K562 (cell line): ENCODE results near the gene NIFK. TPM values are rescaled to one million over a fixed set of nuclear protein-coding genes. Genes with fewer than 3 reads are reported as not detected.

ENCODE experiments used
- ATAC-seq: fragments of 200-7000 bp; cut with Tn5 transposase; 3 replicates; pipeline ENCODE4 v1.9.1; 2020; ENCODE audit warnings: moderate library complexity
- BruUV-seq: library from RNA; stranded (reverse); fragments of 400-500 nt; replicated peaks from 2 replicates; lab custom pipeline; 2021; lab: Mats Ljungman, UMichigan
- CTCF ChIA-PET: fragments of 300-600 bp; formaldehyde crosslinking; extraction: SDS; loops from one replicate; lab custom pipeline; 2021; ENCODE audit warnings: low intra/inter-chr PET ratio; lab: Yijun Ruan, JAX
- POLR2A ChIA-PET: fragments of 300-600, 350-650 bp; sonication (Branson Sonifier 250); formaldehyde crosslinking; extraction: SDS; loops from one replicate; lab custom pipeline; 2021; ENCODE audit warnings: antibody characterized with exemption, inconsistent platforms; lab: Yijun Ruan, JAX
- DNase-seq, 4 experiments: peaks; one replicate each; pipeline versions ENCODE4 v3.0.0 to v3.0.0-alpha.2; 2011 to 2018; ENCODE audit warnings: low spot score in 3 of 4, mixed read lengths in 3 of 4; ENCODE audit errors: extremely low read depth in 1 of 4
- FAIRE-seq: peaks from 2 replicates; lab custom pipeline; 2011; peaks lifted over from hg19 to GRCh38; lab: Jason Lieb, UNC
- H2AFZ ChIP-seq: 2 replicates; pipeline ENCODE4 v1.6.0; 2011; ENCODE audit warnings: low read depth, low read length, control low read depth, inconsistent platforms
- H3K27ac ChIP-seq: fragments of 200-600 bp; 3 replicates; pipeline ENCODE4 v1.8.0; 2011; ENCODE audit warnings: low read depth, mild to moderate bottlenecking, control low read depth, inconsistent platforms, low read length, moderate library complexity, mixed read lengths; ENCODE audit errors: extremely low read depth
- H3K27me3 ChIP-seq, 2 experiments: fragments of 300-600 bp in 1 of 2; 2 replicates in 1 of 2; 3 replicates in 1 of 2; pipeline versions ENCODE4 v1.6.0 to v1.8.0; 2011; ENCODE audit warnings: inconsistent platforms in 2 of 2, low read length in 2 of 2, mild to moderate bottlenecking in 1 of 2, mixed read lengths in 1 of 2, moderate library complexity in 1 of 2; ENCODE audit not compliant: control insufficient read depth in 2 of 2, insufficient read depth in 2 of 2
- H3K36me3 ChIP-seq: fragments of 300-600 bp; 3 replicates; pipeline ENCODE4 v1.8.0; 2011; ENCODE audit warnings: mild to moderate bottlenecking, low read length, inconsistent platforms; ENCODE audit not compliant: control insufficient read depth, insufficient read depth
- H3K4me1 ChIP-seq, 2 experiments: fragments of 200-600 bp in 1 of 2; replicated peaks in 1 of 2; 2 replicates in 1 of 2; 3 replicates in 1 of 2; pipeline versions ENCODE4 v1.5.1 to v1.8.0; 2011; ENCODE audit warnings: inconsistent platforms in 2 of 2, low read length in 2 of 2, mild to moderate bottlenecking in 1 of 2, mixed read lengths in 1 of 2, moderate library complexity in 1 of 2; ENCODE audit not compliant: control insufficient read depth in 2 of 2, insufficient read depth in 2 of 2
- H3K4me2 ChIP-seq: 2 replicates; pipeline ENCODE4 v1.6.1; 2011; ENCODE audit warnings: low read length, control low read depth, inconsistent platforms, mixed read lengths; ENCODE audit not compliant: insufficient read depth
- H3K4me3 ChIP-seq: fragments of 200-600 bp; sonication (generic), shearing (Covaris generic); 2 replicates; pipeline ENCODE4 v1.5.1; 2016; ENCODE audit warnings: control low read depth, inconsistent platforms
- H3K79me2 ChIP-seq: fragments of 200-600 bp; 3 replicates; pipeline ENCODE4 v1.8.0; 2011; ENCODE audit warnings: low read length, inconsistent platforms; ENCODE audit not compliant: control insufficient read depth, insufficient read depth
- H3K9ac ChIP-seq, 2 experiments: 2 replicates each; pipeline versions ENCODE4 v1.6.0 to v1.6.1; 2011; ENCODE audit warnings: low read depth in 2 of 2, low read length in 2 of 2, control low read depth in 1 of 2, inconsistent platforms in 1 of 2, mild to moderate bottlenecking in 1 of 2, mixed read lengths in 1 of 2; ENCODE audit not compliant: insufficient read depth in 1 of 2
- H3K9me1 ChIP-seq: one replicate; pipeline ENCODE4 v1.6.0; 2011; ENCODE audit warnings: inconsistent platforms, mild to moderate bottlenecking, low read length, moderate library complexity; ENCODE audit not compliant: control insufficient read depth, insufficient read depth
- H3K9me3 ChIP-seq: replicated peaks from 2 replicates; pipeline ENCODE4 v1.5.1; 2011; ENCODE audit warnings: low read depth, low read length, inconsistent platforms; ENCODE audit not compliant: control insufficient read depth, insufficient read depth
- H4K20me1 ChIP-seq: replicated peaks from 2 replicates; pipeline ENCODE4 v1.6.1; 2011; ENCODE audit warnings: low read length, inconsistent platforms, mixed read lengths; ENCODE audit not compliant: control insufficient read depth, insufficient read depth
- ARNT ChIP-seq, 2 experiments: fragments of 450-650 bp; IDR thresholded peaks; 2 replicates each; pipeline ENCODE4 v1.6.1; 2016; ENCODE audit warnings: mild to moderate bottlenecking in 1 of 2
- BRF1 ChIP-seq: IDR thresholded peaks from 3 replicates; pipeline ENCODE4 v1.6.1; 2011; ENCODE audit warnings: borderline replicate concordance, mild to moderate bottlenecking; ENCODE audit not compliant: insufficient read length; ENCODE audit errors: extremely low read depth
- GTF2F1 ChIP-seq: IDR thresholded peaks from 2 replicates; pipeline ENCODE4 v1.6.1; 2011; ENCODE audit warnings: low read depth, low read length, improper control_type of control experiment
- HDAC8 ChIP-seq: fragments of 450-650 bp; IDR thresholded peaks from 2 replicates; pipeline ENCODE4 v1.6.1; 2016; ENCODE audit warnings: mild to moderate bottlenecking, missing genetic modification characterization, moderate library complexity, missing compliant biosample characterization
- HSF4 ChIP-seq: fragments of 250-450 bp; sonication (Bioruptor Pico); IDR thresholded peaks from 2 replicates; pipeline ENCODE4 v2.1.2; 2022; ENCODE audit warnings: mild to moderate bottlenecking, moderate library complexity, borderline replicate concordance
- L3MBTL2 ChIP-seq: fragments of 450-650 bp; IDR thresholded peaks from 2 replicates; pipeline ENCODE4 v1.6.1; 2016; ENCODE audit warnings: mild to moderate bottlenecking, moderate library complexity
- SOX6 ChIP-seq: fragments of 450-650 bp; IDR thresholded peaks from 2 replicates; pipeline ENCODE4 v1.6.1; 2014; ENCODE audit warnings: mild to moderate bottlenecking
- ZNF408 ChIP-seq: fragments of 250-450 bp; sonication (Bioruptor Pico); IDR thresholded peaks from 2 replicates; pipeline ENCODE4 v1.4.0; 2020; ENCODE audit warnings: low read depth, mild to moderate bottlenecking, moderate library complexity
- ZNF644 ChIP-seq: fragments of 200-800 bp; sonication (Bioruptor generic); IDR thresholded peaks from 2 replicates; pipeline ENCODE4 v1.6.1; 2016; ENCODE audit warnings: low read depth, missing genetic modification characterization, missing compliant biosample characterization
- WGBS: fragments of 100-300 bp; shearing (Covaris generic); methylation state at CpG from one replicate; pipeline ENCODE4 v1.1.6; 2016; ENCODE audit warnings: low coverage, mixed read lengths; ENCODE audit not compliant: insufficient coverage; ENCODE audit errors: missing lambda C conversion rate; 5-methylcytosine and 5-hydroxymethylcytosine counted together
- in situ Hi-C: fragments of 300-500 bp; cut with MboI; formaldehyde crosslinking; loops from 4 replicates; pipeline ENCODE4 v1.15.0; 2018; ENCODE audit warnings: inconsistent platforms, mixed read lengths
- intact Hi-C: fragments of 100-400 bp; cut with micrococcal nuclease; formaldehyde crosslinking; loops from 2 replicates; pipeline ENCODE4 v1.14.2; 2022
- polyA plus RNA-seq, 8 experiments: library from polyadenylated mRNA; depleted of rRNA in 4 of 8; stranded (reverse) in 5 of 8; unstranded in 3 of 8; fragments of >200 nt; fragmentation: Nextera tagmentation in 2 of 8; fragmentation: Illumina TruSeq in 1 of 8; extraction: Ambion mirVana in 2 of 8; extraction: Trizol in 1 of 8; gene quantifications; 2 replicates each; pipeline versions ENCODE4 v1.2.1 to v1.2.3, GENCODE V29; 2011 to 2014; ENCODE audit warnings: inconsistent platforms in 1 of 8, missing spikeins in 1 of 8
- total RNA-seq, 7 experiments: library from RNA; depleted of rRNA in 6 of 7; stranded (reverse); fragments of >200 nt in 6 of 7; fragmentation: Illumina TruSeq in 2 of 7; extraction: Trizol in 2 of 7; gene quantifications; 2 replicates each; pipeline versions ENCODE4 v1.2.1 to v1.2.3, GENCODE V29; 2011 to 2021; ENCODE audit warnings: low replicate concordance in 1 of 7
- TF ChIP-seq, protein P1 (sequence below): fragments of 450-650 bp; IDR thresholded peaks from 2 replicates; pipeline ENCODE4 v1.6.1; 2016; ENCODE audit warnings: mild to moderate bottlenecking, moderate library complexity
- TF ChIP-seq, protein P2 (sequence below): fragments of 200-800 bp; sonication (Bioruptor generic); IDR thresholded peaks from 2 replicates; pipeline ENCODE4 v1.6.1; 2017; ENCODE audit warnings: missing genetic modification characterization, missing compliant biosample characterization

NIFK gene
- total and polyA plus RNA-seq, 9 of the 15 experiments (the other 6 are each of a cell fraction or from before 2014, with no cell fraction given), result 60.2 to 426 (median 183) TPM

- H3K4me3 ChIP-seq, result no peak overlapping the region
- CTCF ChIA-PET, result no interaction called here
- FAIRE-seq (no peak), ATAC-seq (no peak), DNase-seq (no peak)
- no peaks in the 10 kb centered on the region for H3K36me3 ChIP-seq
- H3K4me1 ChIP-seq, result peaks cover 11 to 20% of the 10 kb centered on the region in 2 experiments; a peak in 4 of 5 replicates
- no peaks in the 10 kb centered on the region for H4K20me1 ChIP-seq
- peak overlapping the region; percentile 92 for H2AFZ ChIP-seq
- H3K9me1 ChIP-seq, result no peaks in the 10 kb centered on the region
- H3K27ac ChIP-seq, result no peak overlapping the region; the same call in 2 of the 3 replicates
- peaks cover 3% of the 10 kb centered on the region for H3K79me2 ChIP-seq
- intact Hi-C loops (no loop called here), in situ Hi-C loops (no loop called here)
- H3K4me2 ChIP-seq, result no peak overlapping the region
- no peaks in the 10 kb centered on the region for H3K9me3 ChIP-seq
- peak overlapping the region in 1 of 2 experiments; percentile 51; a peak in 1 of 4 replicates for H3K9ac ChIP-seq
- WGBS, result 29% methylated on average over 3 of the region's 3 CpGs
- no TSS peak for BruUV-seq
- H3K27me3 ChIP-seq, result no peaks in the 10 kb centered on the region
- POLR2A ChIA-PET, result no interaction called here
- 0 out of 2 replicates have a peak, but pooled peaks have one; percentile 53 for TF ChIP-seq ZNF644 (tag)
- TF ChIP-seq, protein P1, sequence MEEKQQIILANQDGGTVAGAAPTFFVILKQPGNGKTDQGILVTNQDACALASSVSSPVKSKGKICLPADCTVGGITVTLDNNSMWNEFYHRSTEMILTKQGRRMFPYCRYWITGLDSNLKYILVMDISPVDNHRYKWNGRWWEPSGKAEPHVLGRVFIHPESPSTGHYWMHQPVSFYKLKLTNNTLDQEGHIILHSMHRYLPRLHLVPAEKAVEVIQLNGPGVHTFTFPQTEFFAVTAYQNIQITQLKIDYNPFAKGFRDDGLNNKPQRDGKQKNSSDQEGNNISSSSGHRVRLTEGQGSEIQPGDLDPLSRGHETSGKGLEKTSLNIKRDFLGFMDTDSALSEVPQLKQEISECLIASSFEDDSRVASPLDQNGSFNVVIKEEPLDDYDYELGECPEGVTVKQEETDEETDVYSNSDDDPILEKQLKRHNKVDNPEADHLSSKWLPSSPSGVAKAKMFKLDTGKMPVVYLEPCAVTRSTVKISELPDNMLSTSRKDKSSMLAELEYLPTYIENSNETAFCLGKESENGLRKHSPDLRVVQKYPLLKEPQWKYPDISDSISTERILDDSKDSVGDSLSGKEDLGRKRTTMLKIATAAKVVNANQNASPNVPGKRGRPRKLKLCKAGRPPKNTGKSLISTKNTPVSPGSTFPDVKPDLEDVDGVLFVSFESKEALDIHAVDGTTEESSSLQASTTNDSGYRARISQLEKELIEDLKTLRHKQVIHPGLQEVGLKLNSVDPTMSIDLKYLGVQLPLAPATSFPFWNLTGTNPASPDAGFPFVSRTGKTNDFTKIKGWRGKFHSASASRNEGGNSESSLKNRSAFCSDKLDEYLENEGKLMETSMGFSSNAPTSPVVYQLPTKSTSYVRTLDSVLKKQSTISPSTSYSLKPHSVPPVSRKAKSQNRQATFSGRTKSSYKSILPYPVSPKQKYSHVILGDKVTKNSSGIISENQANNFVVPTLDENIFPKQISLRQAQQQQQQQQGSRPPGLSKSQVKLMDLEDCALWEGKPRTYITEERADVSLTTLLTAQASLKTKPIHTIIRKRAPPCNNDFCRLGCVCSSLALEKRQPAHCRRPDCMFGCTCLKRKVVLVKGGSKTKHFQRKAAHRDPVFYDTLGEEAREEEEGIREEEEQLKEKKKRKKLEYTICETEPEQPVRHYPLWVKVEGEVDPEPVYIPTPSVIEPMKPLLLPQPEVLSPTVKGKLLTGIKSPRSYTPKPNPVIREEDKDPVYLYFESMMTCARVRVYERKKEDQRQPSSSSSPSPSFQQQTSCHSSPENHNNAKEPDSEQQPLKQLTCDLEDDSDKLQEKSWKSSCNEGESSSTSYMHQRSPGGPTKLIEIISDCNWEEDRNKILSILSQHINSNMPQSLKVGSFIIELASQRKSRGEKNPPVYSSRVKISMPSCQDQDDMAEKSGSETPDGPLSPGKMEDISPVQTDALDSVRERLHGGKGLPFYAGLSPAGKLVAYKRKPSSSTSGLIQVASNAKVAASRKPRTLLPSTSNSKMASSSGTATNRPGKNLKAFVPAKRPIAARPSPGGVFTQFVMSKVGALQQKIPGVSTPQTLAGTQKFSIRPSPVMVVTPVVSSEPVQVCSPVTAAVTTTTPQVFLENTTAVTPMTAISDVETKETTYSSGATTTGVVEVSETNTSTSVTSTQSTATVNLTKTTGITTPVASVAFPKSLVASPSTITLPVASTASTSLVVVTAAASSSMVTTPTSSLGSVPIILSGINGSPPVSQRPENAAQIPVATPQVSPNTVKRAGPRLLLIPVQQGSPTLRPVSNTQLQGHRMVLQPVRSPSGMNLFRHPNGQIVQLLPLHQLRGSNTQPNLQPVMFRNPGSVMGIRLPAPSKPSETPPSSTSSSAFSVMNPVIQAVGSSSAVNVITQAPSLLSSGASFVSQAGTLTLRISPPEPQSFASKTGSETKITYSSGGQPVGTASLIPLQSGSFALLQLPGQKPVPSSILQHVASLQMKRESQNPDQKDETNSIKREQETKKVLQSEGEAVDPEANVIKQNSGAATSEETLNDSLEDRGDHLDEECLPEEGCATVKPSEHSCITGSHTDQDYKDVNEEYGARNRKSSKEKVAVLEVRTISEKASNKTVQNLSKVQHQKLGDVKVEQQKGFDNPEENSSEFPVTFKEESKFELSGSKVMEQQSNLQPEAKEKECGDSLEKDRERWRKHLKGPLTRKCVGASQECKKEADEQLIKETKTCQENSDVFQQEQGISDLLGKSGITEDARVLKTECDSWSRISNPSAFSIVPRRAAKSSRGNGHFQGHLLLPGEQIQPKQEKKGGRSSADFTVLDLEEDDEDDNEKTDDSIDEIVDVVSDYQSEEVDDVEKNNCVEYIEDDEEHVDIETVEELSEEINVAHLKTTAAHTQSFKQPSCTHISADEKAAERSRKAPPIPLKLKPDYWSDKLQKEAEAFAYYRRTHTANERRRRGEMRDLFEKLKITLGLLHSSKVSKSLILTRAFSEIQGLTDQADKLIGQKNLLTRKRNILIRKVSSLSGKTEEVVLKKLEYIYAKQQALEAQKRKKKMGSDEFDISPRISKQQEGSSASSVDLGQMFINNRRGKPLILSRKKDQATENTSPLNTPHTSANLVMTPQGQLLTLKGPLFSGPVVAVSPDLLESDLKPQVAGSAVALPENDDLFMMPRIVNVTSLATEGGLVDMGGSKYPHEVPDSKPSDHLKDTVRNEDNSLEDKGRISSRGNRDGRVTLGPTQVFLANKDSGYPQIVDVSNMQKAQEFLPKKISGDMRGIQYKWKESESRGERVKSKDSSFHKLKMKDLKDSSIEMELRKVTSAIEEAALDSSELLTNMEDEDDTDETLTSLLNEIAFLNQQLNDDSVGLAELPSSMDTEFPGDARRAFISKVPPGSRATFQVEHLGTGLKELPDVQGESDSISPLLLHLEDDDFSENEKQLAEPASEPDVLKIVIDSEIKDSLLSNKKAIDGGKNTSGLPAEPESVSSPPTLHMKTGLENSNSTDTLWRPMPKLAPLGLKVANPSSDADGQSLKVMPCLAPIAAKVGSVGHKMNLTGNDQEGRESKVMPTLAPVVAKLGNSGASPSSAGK, result peak; percentile 39
- no peak for TF ChIP-seq HSF4 (CRISPR knock-in tag)
- no peak for TF ChIP-seq GTF2F1
- TF ChIP-seq BRF1, result no peak
- TF ChIP-seq SOX6, result no peak
- TF ChIP-seq, protein P2, sequence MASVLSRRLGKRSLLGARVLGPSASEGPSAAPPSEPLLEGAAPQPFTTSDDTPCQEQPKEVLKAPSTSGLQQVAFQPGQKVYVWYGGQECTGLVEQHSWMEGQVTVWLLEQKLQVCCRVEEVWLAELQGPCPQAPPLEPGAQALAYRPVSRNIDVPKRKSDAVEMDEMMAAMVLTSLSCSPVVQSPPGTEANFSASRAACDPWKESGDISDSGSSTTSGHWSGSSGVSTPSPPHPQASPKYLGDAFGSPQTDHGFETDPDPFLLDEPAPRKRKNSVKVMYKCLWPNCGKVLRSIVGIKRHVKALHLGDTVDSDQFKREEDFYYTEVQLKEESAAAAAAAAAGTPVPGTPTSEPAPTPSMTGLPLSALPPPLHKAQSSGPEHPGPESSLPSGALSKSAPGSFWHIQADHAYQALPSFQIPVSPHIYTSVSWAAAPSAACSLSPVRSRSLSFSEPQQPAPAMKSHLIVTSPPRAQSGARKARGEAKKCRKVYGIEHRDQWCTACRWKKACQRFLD (CRISPR knock-in tag), result 0 out of 2 replicates have a peak, but pooled peaks have one; percentile 14
- TF ChIP-seq L3MBTL2, result 0 out of 2 replicates have a peak, but pooled peaks have one; percentile 34
- TF ChIP-seq HDAC8 (tag), result no peak
- no peak for TF ChIP-seq ZNF408
- no peak for TF ChIP-seq ARNT (IDR thresholded peaks at IDR 0.05)
Measured at GRCh38 chr2:121741450-121741849, 4.8 kb upstream of the NIFK start.
